NT2/D1 (cell line): Measurements from ENCODE around the gene MTRR.

ENCODE experiments used
- DNase-seq: peaks from one replicate; pipeline ENCODE4 v3.0.0-alpha.2; 2011; ENCODE audit warnings: low read depth, low spot score
- H3K27me3 ChIP-seq: 2 replicates; pipeline ENCODE4 v1.6.0; 2011; ENCODE audit warnings: mild to moderate bottlenecking; ENCODE audit not compliant: insufficient read length, insufficient read depth
- H3K36me3 ChIP-seq: 2 replicates; pipeline ENCODE4 v1.6.1; 2011; ENCODE audit warnings: mild to moderate bottlenecking, low read length, mixed read lengths; ENCODE audit not compliant: insufficient read depth, insufficient read length
- H3K4me1 ChIP-seq: 2 replicates; pipeline ENCODE4 v1.5.1; 2011; ENCODE audit not compliant: insufficient read depth, insufficient read length
- H3K4me3 ChIP-seq: 2 replicates; pipeline ENCODE4 v1.5.1; 2011; ENCODE audit warnings: low read depth; ENCODE audit not compliant: insufficient read length
- H3K9ac ChIP-seq: 2 replicates; pipeline ENCODE4 v1.6.0; 2011; ENCODE audit warnings: low read depth; ENCODE audit not compliant: insufficient read length
- H3K9me3 ChIP-seq: 2 replicates; pipeline ENCODE4 v1.5.1; 2011; ENCODE audit warnings: mild to moderate bottlenecking, low read length; ENCODE audit not compliant: insufficient read depth
- SUZ12 ChIP-seq: IDR thresholded peaks from 2 replicates; pipeline ENCODE4 v1.6.1; 2011; ENCODE audit not compliant: insufficient read length, insufficient read depth; ENCODE audit errors: extremely low read depth
- YY1 ChIP-seq: IDR thresholded peaks from 2 replicates; pipeline ENCODE4 v1.6.1; 2011; ENCODE audit not compliant: insufficient read length, insufficient read depth
- ZNF274 ChIP-seq: IDR thresholded peaks from 2 replicates; pipeline ENCODE4 v1.6.1; 2011; ENCODE audit warnings: mild to moderate bottlenecking, low read depth, low read length

MTRR gene

GRCh38 chr5:7868773-7869473 lies at the start of gene MTRR, which contains the start of gene FASTKD3:
MTRR (plus strand) TSS chr5:7869148; CDS start chr5:7870795, 1,647 bp downstream.
FASTKD3 (minus strand) TSS chr5:7869031; CDS start chr5:7868083, 948 bp downstream.
- peak within 1 kb of the TSS; percentile 80 for H3K4me3 ChIP-seq
- H3K4me1 ChIP-seq = no peaks in the 10 kb centered on the region
- no peaks in the 10 kb centered on the region for H3K9me3 ChIP-seq
- no peak for TF ChIP-seq YY1
- no peak for TF ChIP-seq ZNF274
- TF ChIP-seq SUZ12 = no peak
- peaks cover 62% of the 10 kb centered on the region for H3K36me3 ChIP-seq
- peak; percentile 69 for DNase-seq
- H3K27me3 ChIP-seq = no peaks in the 10 kb centered on the region
- H3K9ac ChIP-seq = peak within 1 kb of the TSS; percentile 95

GRCh38 chr5:7822449-7822848 lies 46.5 kb upstream of the MTRR start:
- no peak for TF ChIP-seq YY1
- TF ChIP-seq SUZ12 = no peak
- no peak for TF ChIP-seq ZNF274
- Histone ChIP-seq H3K9me3 (no peaks in the 10 kb centered on the region), H3K9ac (no peak overlapping the region), H3K4me1 (no peaks in the 10 kb centered on the region), H3K36me3 (peaks cover 12% of the 10 kb centered on the region), H3K27me3 (no peaks in the 10 kb centered on the region), H3K4me3 (no peak overlapping the region)
- no peak for DNase-seq

GRCh38 chr5:7823594-7823993 lies 45.4 kb upstream of the MTRR start:
- no peak for DNase-seq
- no peaks in the 10 kb centered on the region for H3K9me3 ChIP-seq
- H3K4me3 ChIP-seq = no peak overlapping the region
- no peaks in the 10 kb centered on the region for H3K4me1 ChIP-seq
- TF ChIP-seq ZNF274 (no peak), SUZ12 (no peak), YY1 (no peak)
- H3K36me3 ChIP-seq = peaks cover 12% of the 10 kb centered on the region
- no peak overlapping the region for H3K9ac ChIP-seq
- no peaks in the 10 kb centered on the region for H3K27me3 ChIP-seq

- no peaks in the 10 kb centered on the region for H3K4me1 ChIP-seq
- no peaks in the 10 kb centered on the region for H3K9me3 ChIP-seq
- no peak for DNase-seq
- TF ChIP-seq SUZ12 (no peak), YY1 (no peak), ZNF274 (no peak)
- no peak overlapping the region for H3K4me3 ChIP-seq
- H3K9ac ChIP-seq = no peak overlapping the region
- H3K36me3 ChIP-seq = peaks cover 12% of the 10 kb centered on the region
- H3K27me3 ChIP-seq = no peaks in the 10 kb centered on the region
These were observed 44.0 kb upstream of the MTRR start for GRCh38 chr5:7824995-7825394.

- Histone ChIP-seq H3K9ac (no peak overlapping the region), H3K27me3 (no peaks in the 10 kb centered on the region), H3K9me3 (no peaks in the 10 kb centered on the region), H3K36me3 (peaks cover 12% of the 10 kb centered on the region), H3K4me3 (no peak overlapping the region), H3K4me1 (no peaks in the 10 kb centered on the region)
- no peak for TF ChIP-seq YY1
- TF ChIP-seq SUZ12 = no peak
- TF ChIP-seq ZNF274 = no peak
- no peak for DNase-seq
These were observed 43.3 kb upstream of the MTRR start for GRCh38 chr5:7825630-7826029.

- no peaks in the 10 kb centered on the region for H3K27me3 ChIP-seq
These were observed 41.3 kb upstream of the MTRR start for GRCh38 chr5:7827610-7828009.

GRCh38 chr5:7828269-7828668 lies 40.7 kb upstream of the MTRR start:
- Histone ChIP-seq H3K36me3 (peaks cover 6% of the 10 kb centered on the region), H3K4me3 (no peak overlapping the region), H3K9ac (no peak overlapping the region), H3K27me3 (no peaks in the 10 kb centered on the region), H3K4me1 (no peaks in the 10 kb centered on the region), H3K9me3 (no peaks in the 10 kb centered on the region)
- TF ChIP-seq YY1 (no peak), ZNF274 (no peak), SUZ12 (no peak)
- no peak for DNase-seq

More at GRCh38 chr5:7827610-7828009, 41.3 kb upstream of the MTRR start:
- TF ChIP-seq ZNF274 (no peak), SUZ12 (no peak), YY1 (no peak)
- H3K4me1 ChIP-seq = no peaks in the 10 kb centered on the region
- no peaks in the 10 kb centered on the region for H3K9me3 ChIP-seq
- no peak overlapping the region for H3K9ac ChIP-seq
- DNase-seq = no peak
- peaks cover 6% of the 10 kb centered on the region for H3K36me3 ChIP-seq
- H3K4me3 ChIP-seq = no peak overlapping the region
